HG02870 (cell line): ENCODE measurements around the gene SPSB4.
"Not testable (repeated sequence)": the region's sequence is repeated elsewhere in the genome, so short reads cannot be mapped to it uniquely, and the experiment has no call there.

ENCODE experiments used
- ATAC-seq: cut with Tn5 transposase; IDR thresholded peaks from one replicate; pipeline ENCODE4 v1.9.1; 2021; ENCODE audit warnings: mild to moderate bottlenecking, moderate library complexity; ENCODE audit not compliant: unreplicated experiment

The SPSB4 gene

DNA sequence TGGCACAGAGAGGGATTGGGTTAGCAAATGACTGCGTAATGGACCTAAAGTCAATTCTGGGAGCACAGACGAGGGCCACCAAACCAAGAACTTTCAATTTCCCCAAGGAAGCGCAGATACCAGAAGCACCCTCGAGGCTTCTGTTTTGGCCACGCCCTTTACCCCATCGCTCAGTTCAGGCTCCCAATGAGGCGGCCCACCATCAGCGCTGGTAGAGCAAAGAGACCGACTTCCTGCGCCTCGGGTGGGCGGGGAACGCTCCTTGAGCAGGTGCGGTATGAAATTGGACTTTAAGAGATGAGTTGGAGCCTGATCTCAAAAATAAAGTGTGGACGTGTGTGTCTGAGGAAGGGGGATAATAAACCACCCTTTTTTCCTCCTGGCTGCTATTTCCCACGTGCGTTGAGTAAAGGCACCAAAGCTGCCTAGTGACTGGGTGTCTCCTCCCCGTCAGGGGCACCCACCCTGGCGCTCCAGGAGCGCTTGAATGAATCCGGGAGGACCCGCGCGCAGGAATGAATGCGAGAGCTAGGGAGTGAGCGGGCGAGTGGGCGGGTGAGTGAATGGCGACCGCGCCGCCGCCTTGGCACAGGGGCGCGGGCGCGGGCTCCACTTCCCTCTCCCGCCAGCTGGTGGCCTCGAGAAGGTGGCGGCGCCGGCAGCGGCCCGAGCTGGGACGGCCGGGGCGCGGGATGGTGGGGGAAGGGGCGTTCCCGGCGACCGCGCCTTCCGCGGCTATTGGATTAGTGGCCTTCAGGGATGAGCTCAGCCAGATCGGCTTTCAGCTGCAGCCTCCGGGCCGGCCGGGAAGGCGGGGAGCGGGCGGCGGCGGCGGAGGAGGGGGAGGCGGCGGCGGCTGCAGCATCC, at the start of gene SPSB4:
SPSB4 (plus strand) TSS at position 772 of the 867 bp plus-strand sequence. CDS start 14,758 bp downstream, outside the sequence.
- no peak for ATAC-seq

GRCh38 chr3:141006344-141006743, 44.8 kb upstream of the SPSB4 start:
- no peak for ATAC-seq

GRCh38 chr3:141009496-141009895, 41.7 kb upstream of the SPSB4 start:
- ATAC-seq = no peak

GRCh38 chr3:141011232-141011996, 39.7 kb upstream of the SPSB4 start:
- peak; percentile 89 for ATAC-seq

DNA sequence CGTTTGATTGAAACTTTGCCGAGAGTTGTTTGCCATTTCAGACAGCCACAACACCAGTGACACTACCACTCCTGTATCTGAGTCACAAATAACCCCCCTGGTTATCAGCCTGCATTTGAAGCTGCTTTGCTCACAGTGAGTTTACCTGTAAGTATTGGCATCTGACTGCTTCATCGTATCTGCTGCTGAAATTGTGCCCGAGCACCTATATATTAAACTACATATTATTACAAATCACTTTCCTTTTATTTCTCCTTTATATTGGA, 39.2 kb upstream of the SPSB4 start:
- ATAC-seq = peak; percentile 25

DNA sequence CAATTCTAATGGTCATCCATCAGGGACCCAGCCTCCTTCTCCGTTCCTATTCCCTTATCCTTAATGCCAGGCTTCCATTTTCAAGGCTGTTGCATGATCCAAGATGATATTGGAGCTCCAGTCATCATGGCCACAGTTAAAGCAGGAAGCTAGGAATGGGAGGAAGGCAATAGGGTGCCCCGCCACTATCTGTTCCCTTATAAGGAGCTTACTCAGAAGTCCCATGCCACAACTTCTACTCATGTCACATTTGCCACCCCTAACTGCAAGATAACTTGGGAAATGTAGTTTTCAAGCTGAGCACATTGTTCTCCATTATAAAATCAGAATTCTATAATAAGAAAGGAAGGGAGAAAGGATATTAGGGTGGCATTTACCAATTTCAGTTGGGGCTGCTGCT, 38.6 kb upstream of the SPSB4 start:
- ATAC-seq = no peak

DNA sequence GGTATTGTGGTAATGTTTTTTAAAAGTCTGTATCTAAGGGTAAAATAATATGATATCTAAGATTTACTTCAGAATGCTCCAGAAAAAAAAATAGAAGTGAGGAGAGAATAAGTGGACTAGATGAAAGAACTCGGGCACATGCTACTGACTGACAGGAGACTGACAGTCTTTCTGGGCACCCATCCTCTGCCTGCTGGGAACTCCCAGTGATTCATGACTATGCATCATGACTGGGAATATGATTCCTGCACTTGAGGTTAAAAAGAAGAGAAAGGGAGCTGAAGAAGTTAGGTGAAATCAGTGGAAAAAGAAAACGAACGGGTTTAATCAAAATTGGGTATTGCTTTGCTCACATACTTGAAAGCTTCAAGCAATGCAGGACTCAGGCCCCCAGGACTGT, 35.7 kb upstream of the SPSB4 start:
- no peak for ATAC-seq

DNA sequence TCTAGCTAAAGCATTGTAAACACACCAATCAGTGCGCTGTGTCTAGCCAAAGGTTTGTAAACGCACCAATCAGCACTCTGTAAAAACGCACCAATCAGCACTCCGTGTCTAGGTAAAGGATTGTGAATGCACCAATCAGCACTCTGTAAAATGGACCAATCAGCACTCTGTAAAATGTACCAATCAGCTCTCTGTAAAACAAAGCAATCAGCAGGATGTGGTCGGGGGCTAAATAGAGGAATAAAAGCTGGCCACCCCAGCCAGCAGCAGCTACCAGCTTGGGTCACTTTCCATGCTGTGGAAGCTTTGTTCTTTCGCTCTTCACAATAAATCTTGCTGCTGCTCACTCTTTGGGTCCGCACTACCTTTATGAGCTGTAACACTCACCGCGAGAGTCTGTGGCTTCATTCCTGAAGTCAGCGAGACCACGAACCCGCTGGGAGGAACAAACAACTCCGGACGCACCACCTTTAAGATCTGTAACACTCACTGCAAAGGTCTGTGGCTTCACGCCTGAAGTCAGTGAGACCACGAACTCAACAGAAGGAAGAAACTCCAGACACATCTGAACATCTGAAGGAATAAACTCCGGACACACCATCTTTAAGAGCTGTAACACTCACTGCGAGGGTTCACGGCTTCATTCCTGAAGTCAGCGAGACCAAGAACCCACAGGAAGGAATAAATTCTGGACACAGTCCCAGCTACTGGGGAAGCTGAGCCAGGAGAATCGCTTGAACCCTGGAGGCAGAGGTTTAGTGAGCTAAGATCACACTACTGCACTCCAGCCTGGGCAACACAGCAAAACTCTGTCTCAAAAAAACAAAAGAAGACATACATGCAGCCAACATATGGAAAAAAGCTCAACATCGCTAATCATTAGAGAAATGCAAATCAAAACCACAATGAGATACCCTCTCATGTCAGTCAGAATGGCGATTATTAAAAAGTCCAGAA, 33.5 kb upstream of the SPSB4 start:
- not testable (repeated sequence) for ATAC-seq

DNA sequence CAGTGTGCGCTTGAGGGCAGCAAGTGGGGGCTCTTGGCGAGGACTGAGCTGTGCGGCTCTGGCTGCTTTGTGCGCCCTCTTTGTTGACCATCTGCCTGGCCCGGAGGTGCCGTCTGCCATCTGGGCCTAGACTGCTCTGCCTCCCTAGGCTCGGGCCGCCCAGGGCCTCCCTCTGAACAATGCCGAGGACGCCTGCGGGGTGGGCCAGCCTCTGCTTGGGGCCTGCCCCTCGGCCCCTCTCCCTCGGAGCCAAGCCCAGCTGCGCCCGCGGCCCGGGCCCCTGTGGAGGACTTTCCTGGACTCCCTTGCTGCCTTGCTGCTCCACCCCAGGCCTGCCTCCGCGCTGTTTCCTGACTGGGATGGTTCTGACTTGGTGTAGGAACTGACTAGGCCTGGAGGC, 31.9 kb upstream of the SPSB4 start:
- no peak for ATAC-seq

- no peak for ATAC-seq
Measured at GRCh38 chr3:141020143-141020830, 30.9 kb upstream of the SPSB4 start.

GRCh38 chr3:141021261-141021660, 29.9 kb upstream of the SPSB4 start:
- ATAC-seq = no peak

DNA sequence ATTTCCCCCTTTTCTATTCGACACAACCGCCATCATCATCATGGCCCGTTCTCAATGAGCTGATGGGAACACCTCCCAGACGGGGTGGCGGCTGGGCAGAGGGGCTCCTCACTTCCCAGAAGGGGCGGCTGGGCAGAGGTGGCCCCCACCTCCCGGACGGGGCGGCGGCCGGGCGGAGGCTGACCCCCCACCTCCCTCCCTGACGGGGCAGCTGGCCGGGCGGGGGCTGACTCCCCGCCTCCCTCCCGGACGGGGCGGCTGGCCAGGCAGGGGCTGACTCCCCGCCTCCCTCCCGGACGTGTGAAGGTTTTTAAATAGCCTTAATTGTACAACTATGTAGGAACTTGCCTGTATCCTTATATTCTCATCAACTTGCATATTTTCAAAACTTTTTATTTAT, 20.9 kb upstream of the SPSB4 start:
- no peak for ATAC-seq

GRCh38 chr3:141039589-141039988, 11.6 kb upstream of the SPSB4 start:
- no peak for ATAC-seq

DNA sequence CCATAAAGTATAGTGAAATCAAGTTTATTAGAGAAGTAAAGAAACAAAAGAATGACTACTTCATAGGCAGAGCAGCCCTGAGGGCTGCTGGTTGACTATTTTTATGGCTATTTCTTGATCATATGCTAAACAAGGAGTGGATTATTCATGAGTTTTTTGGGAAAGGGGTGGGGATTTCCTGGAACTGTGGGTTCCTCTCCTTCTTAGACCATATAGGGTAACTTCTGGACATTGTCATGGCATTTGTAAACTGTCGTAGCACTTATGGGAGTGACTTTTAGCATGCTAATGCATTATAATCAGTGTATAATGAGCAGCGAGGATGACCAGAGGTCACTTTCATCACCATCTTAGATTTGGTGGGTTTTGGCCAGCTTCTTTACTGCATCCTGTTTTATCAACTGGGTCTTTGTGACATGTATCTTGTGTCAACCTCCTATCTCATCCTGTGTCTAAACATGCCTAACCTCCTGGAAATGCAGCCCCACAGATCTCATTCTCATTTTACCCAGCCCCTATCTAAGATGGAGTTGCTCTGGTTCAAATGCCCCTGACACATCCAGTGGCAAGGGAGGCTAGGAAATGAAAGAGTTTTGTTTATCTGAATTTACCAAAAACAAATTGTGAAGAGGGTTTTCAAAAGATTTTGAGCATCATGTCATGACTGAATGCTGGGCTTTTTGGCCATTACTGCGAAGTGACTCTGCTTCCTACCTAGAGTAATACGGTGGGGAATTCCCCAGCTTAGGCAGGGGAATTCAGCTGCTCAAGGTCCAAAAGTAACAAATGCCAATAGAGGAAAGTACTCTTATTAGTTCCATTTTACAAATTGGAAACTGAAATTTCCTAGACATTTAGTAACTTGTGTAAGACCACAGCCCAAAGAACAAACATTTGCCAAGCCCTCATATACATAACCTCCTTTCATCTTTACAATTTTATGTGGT, 6.2 kb upstream of the SPSB4 start:
- ATAC-seq = peak; percentile 69

DNA sequence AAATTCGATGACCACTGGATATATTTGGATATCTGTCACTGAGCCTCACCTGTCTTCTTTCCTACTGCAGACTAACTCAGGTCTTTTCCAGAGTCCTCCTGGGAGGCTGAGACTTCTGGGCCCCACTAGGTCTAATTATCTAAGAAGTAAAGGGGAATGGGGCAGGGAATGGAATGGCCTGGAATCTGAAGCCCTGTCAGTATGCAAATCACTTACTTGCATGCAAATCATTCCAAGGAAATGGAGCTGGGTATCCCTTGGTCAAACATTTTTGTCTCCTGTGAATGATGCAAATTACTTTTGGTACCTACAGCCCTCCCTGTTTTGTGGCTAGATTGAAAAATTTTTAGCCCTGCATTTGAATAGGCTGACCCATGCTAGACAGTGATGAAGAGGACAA, 5.3 kb upstream of the SPSB4 start:
- ATAC-seq = no peak

- ATAC-seq = no peak
Measured at GRCh38 chr3:141047168-141047567, 4.0 kb upstream of the SPSB4 start.

- ATAC-seq = no peak
Measured at GRCh38 chr3:141049681-141050080, 1.5 kb upstream of the SPSB4 start.

DNA sequence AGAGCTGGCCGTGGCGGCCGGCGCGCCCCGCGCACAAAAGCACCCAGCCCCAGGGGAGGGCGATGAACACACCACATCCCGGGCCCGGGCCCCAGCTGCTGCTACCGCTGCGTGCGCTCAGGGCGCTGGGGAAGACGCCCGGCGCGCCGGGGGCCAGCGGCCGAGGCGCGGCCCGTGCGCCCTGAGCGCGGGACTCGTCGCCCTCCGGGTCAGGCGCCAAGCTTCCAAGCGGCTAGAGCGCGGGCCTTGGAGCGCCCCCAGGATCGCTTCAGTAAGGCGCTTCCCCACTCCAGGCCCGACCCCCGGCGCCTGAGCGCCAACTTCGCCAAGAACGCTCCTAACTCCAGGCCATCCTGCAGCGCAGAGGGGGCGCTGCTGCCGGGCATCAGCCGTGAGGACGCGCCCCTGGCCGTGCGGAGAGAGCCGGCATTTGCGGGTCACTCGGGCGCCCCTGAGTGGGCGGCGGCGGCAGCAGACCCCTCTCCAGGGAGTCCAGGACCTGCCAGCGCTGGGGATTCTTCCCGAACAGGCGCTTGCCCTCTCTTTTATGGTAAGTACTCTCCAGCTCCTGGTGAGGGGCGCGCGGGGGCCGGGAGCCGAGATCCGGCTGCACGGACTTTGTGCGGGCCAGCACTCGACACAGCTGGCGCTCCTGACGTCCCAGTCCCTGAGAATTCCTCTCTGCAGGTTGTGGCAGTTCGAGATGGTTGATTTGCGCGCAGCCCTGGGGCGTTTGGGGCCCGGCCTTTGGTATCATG, 475 bp downstream of the SPSB4 start:
- no peak for ATAC-seq
